ENCODE data around the gene CD36. TPM values are rescaled to one million over a fixed set of nuclear protein-coding genes. Genes with fewer than 3 reads are reported as not detected.

Gene CD36
- total and polyA plus RNA-seq, 2 of the 8 experiments (the other 6 are each of a cell fraction or from before 2014, with no cell fraction given), result 0.33 to 0.60 TPM

GRCh38 chr7:80679921-80680907 is 41.8 kb downstream of the CD36 start:
- Histone ChIP-seq H3K36me3 (ENCODE audit: control insufficient read depth in 2 of 4, insufficient read depth in 4 of 4, low read length in 3 of 4) (no peaks in the 10 kb centered on the region), H2AK5ac (ENCODE audit: low read depth, low read length) (no peak overlapping the region), H3K9ac (replicated peaks in 1 of 4; ENCODE audit: extremely low read depth in 1 of 4, low read depth in 3 of 4, low read length in 3 of 4) (no peak overlapping the region), H4K91ac (replicated peaks; ENCODE audit: insufficient read length, low read length) (no peak overlapping the region), H4K20me1 (replicated peaks in 1 of 2; ENCODE audit: control insufficient read depth in 1 of 2, insufficient read depth in 2 of 2, low read length in 2 of 2) (no peaks in the 10 kb centered on the region), H3K9me3 (ENCODE audit: insufficient read depth in 2 of 2, low read depth in 1 of 2, low read length in 1 of 2) (peaks cover 0 to 3% of the 10 kb centered on the region in 2 experiments; a peak in 1 of 4 replicates), H2BK120ac (replicated peaks; ENCODE audit: low read depth, low read length) (no peak overlapping the region), H3K4me3 (ENCODE audit: extremely low read depth in 1 of 4, insufficient read depth in 2 of 4, low read depth in 3 of 4, low read length in 4 of 4) (no peak overlapping the region), H3K4ac (replicated peaks; ENCODE audit: insufficient read length, low read depth, low read length) (no peak overlapping the region), H2BK5ac (ENCODE audit: low read depth, low read length) (no peak overlapping the region), H3K23ac (ENCODE audit: insufficient read length) (no peak overlapping the region), H3K27ac (ENCODE audit: low read depth, low read length) (no peak overlapping the region), H3K14ac (ENCODE audit: insufficient read length) (no peak overlapping the region), H3K4me1 (replicated peaks in 1 of 4; ENCODE audit: control insufficient read depth in 3 of 4, insufficient read depth in 4 of 4, low read length in 3 of 4) (no peaks in the 10 kb centered on the region), H2AFZ (ENCODE audit: low read length) (no peak overlapping the region), H3K56ac (replicated peaks; ENCODE audit: insufficient read length, low read depth, low read length) (no peak overlapping the region), H3K27me3 (replicated peaks in 1 of 4; ENCODE audit: control insufficient read depth in 3 of 4, extremely low read depth in 1 of 4, insufficient read depth in 3 of 4, low read length in 3 of 4) (no peaks in the 10 kb centered on the region), H3K23me2 (ENCODE audit: low read depth, low read length) (no peaks in the 10 kb centered on the region), H3K18ac (ENCODE audit: extremely low read depth, low read length) (no peak overlapping the region), H2BK15ac (ENCODE audit: low read length) (no peak overlapping the region), H3K79me2 (ENCODE audit: control insufficient read depth in 1 of 2, insufficient read depth in 2 of 2, low read length in 2 of 2) (no peaks in the 10 kb centered on the region), H4K5ac (ENCODE audit: insufficient read length, low read depth, low read length) (no peak overlapping the region), H3K4me2 (ENCODE audit: insufficient read depth in 1 of 2, low read depth in 2 of 2, low read length in 2 of 2) (no peak overlapping the region), H3K79me1 (ENCODE audit: low read depth, low read length) (no peaks in the 10 kb centered on the region), H2BK20ac (ENCODE audit: low read length) (no peak overlapping the region), H4K8ac (ENCODE audit: extremely low read depth, insufficient read depth, low read length) (no peak overlapping the region), H2BK12ac (ENCODE audit: low read depth, low read length) (no peak overlapping the region)
- WGBS, 2 experiments (ENCODE audit: extremely low coverage in 1 of 2, insufficient coverage in 1 of 2, insufficient read length in 1 of 2, insufficient replicate concordance in 2 of 2, low coverage in 1 of 2, low lambda C conversion rate in 2 of 2, missing lambda C conversion rate in 1 of 2), result 79% methylated on average over 10 of the region's 10 CpGs; no CpG with 5 or more reads in 1 of the 2 experiments
- CTCF ChIA-PET (ENCODE audit: partially characterized antibody), result interaction anchor here (0.6 to 2.7 kb wide), 5 partner anchors 18 to 792 kb away, joined by 3 to 8 read pairs (median 6); no protein-coding TSS in a partner anchor
- POLR2A ChIA-PET (ENCODE audit: partially characterized antibody), result no interaction called here
- no peak for FAIRE-seq
- DNase-seq (ENCODE audit: low read depth in 1 of 2, low spot score in 2 of 2), result no peak
- TF ChIP-seq EZH2 (IDR thresholded peaks at IDR 0.05; ENCODE audit: low read depth, low read length, severe bottlenecking) (no peak), RXRA (IDR thresholded peaks at IDR 0.05; ENCODE audit: insufficient read depth, low read depth, low read length) (no peak), CREB1 (IDR thresholded peaks at IDR 0.05) (no peak), SAP30 (IDR thresholded peaks at IDR 0.05; ENCODE audit: insufficient read depth, insufficient replicate concordance, low read length) (no peak), SIN3A (conservative IDR thresholded peaks at IDR 0.05 in 1 of 2, IDR thresholded peaks at IDR 0.05 in 1 of 2; ENCODE audit: low read depth in 1 of 2, low read length in 2 of 2) (no peak), BCL11A (IDR thresholded peaks at IDR 0.05; ENCODE audit: low read depth in 2 of 2, low read length in 2 of 2) (no peak), POU5F1 (IDR thresholded peaks at IDR 0.05; ENCODE audit: low read depth, low read length) (no peak), SIX5 (IDR thresholded peaks at IDR 0.05; ENCODE audit: low read depth, low read length) (no peak), CHD2 (IDR thresholded peaks at IDR 0.05; ENCODE audit: low read length) (no peak), SP4 (IDR thresholded peaks at IDR 0.05; ENCODE audit: low read length) (no peak)
- TF ChIP-seq, protein P1, sequence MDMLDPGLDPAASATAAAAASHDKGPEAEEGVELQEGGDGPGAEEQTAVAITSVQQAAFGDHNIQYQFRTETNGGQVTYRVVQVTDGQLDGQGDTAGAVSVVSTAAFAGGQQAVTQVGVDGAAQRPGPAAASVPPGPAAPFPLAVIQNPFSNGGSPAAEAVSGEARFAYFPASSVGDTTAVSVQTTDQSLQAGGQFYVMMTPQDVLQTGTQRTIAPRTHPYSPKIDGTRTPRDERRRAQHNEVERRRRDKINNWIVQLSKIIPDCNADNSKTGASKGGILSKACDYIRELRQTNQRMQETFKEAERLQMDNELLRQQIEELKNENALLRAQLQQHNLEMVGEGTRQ (IDR thresholded peaks at IDR 0.05; ENCODE audit: low read length), result no peak

Measured in H1 (cell line).